HG03095 (cell line): Measurements from ENCODE around the gene SESN1.
"Not testable (repeated sequence)": the region's sequence is repeated elsewhere in the genome, so short reads cannot be mapped to it uniquely, and the experiment has no call there.

Experiments
- ATAC-seq: cut with Tn5 transposase; IDR thresholded peaks from one replicate; pipeline ENCODE4 v1.9.1; 2021; ENCODE audit warnings: moderate library complexity; ENCODE audit not compliant: unreplicated experiment

Gene SESN1

DNA sequence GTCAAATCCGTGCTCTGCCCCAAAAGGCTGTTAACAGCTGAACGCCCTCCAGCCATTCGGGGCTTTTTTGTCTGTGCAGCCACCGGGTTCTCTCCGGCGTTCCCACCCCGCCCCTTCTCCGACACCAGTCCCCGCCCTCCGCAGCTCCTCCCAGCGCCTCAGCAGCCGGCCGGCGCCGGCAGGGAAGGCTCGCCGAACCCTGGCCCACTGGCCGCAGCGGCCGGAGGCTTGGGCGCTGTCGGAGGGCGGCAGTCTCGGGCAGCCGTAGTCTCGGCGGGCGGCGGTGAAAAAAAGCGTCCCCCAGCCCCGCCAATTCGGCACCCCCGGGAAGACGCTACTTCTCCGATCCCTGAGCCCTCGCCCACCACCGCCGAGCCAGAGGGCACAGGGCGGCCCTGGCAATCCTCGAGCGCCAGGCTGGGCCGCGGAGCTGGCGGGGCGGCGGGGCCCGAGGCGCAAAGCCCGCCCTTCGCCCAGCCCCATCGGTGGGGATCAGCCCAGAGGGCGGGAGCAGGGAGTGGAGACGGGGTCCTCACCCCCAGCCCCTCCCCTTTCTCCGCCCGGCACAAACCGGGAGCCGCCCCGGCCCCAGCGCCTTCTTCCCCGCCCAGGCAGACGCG is at the start of gene SESN1:
TSS of gene SESN1 (minus strand) at position 431 of the 620 bp plus-strand sequence. CDS start 773 bp downstream, outside the sequence.
- peak; percentile 68 for ATAC-seq

- no peak for ATAC-seq
Measured at GRCh38 chr6:109143191-109143590, 48.5 kb upstream of the SESN1 start.

DNA sequence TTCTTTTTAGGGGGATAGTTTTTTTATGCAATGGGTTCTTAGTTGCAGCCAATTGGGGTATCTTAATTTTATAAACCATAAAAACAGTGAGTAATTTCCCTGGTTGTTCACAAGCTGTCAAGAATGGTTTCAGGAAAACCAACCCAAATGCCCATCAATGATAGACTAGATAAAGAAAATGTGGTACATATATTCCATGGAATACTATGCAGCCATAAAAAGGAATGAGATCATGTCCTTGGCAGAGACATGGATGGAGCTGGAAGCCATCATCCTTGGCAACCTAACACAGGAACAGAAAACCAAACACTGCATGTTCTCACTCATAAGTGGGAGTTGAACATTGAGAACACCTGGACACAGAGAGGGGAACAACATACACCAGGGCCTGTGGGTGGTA is 47.4 kb upstream of the SESN1 start:
- ATAC-seq = not testable (repeated sequence)

DNA sequence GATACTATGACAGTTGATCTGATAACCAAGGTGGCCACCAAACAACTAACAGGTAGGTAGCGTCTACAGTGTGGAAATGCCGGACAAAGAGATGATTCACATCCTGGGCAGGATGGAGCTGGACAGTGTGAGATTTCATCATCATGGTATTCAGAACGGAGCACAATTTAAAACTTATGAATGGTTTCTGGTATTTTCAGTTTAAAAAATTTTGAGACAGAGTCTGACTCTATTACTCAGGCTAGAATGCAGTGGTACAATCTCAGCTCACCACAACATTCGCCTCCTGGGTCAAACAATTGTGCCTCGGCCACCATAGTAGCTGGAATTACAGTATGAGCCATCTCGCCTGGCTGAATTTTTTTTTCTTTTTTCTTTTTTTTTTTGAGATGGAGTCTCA is 44.5 kb upstream of the SESN1 start:
- no peak for ATAC-seq

GRCh38 chr6:109136530-109136929 is 41.9 kb upstream of the SESN1 start:
- not testable (repeated sequence) for ATAC-seq

GRCh38 chr6:109136039-109136438 is 41.4 kb upstream of the SESN1 start:
- not testable (repeated sequence) for ATAC-seq

DNA sequence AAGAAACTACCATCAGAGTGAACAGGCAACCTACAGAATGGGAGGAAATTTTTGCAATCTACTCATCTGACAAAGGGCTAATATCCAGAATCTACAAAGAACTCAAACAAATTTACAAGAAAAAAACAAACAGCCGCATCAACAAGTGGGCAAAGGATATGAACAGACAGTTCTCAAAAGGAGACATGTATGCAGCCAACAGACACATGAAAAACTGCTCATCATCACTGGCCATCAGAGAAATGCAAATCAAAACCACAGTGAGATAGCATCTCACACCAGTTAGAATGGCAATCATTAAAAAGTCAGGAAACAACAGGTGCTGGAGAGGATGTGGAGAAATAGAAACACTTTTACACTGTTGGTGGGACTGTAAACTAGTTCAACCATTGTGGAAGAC is 41.0 kb upstream of the SESN1 start:
- not testable (repeated sequence) for ATAC-seq

- no peak for ATAC-seq
Measured at GRCh38 chr6:109130065-109130464, 35.4 kb upstream of the SESN1 start.

- no peak for ATAC-seq
Measured at GRCh38 chr6:109125504-109125903, 30.9 kb upstream of the SESN1 start.

DNA sequence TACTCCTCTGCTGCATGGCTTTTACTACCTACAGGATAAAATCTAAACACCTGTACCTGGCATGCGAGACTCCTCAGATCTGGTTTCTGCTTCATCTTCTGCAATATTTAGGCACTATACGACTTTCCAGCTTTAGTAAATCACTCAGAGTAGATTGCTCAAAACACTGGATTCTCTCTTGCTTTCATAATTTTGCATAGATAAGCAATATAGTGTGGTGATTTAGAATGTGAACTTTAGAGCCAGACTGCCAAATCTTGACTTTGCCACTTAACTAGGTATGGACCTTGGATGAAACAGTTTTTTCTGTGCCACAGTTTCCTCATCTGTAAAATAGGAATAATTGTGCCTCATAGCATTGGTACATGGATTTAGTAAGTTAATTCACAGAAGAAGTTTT is 29.6 kb upstream of the SESN1 start:
- no peak for ATAC-seq

- ATAC-seq = no peak
Measured at GRCh38 chr6:109121411-109121810, 26.8 kb upstream of the SESN1 start.

GRCh38 chr6:109118871-109119354 is 24.3 kb upstream of the SESN1 start:
- no peak for ATAC-seq

- no peak for ATAC-seq
Measured at GRCh38 chr6:109118337-109118736, 23.7 kb upstream of the SESN1 start.

GRCh38 chr6:109117346-109118035 is 22.8 kb upstream of the SESN1 start:
- ATAC-seq = peak; percentile 74

DNA sequence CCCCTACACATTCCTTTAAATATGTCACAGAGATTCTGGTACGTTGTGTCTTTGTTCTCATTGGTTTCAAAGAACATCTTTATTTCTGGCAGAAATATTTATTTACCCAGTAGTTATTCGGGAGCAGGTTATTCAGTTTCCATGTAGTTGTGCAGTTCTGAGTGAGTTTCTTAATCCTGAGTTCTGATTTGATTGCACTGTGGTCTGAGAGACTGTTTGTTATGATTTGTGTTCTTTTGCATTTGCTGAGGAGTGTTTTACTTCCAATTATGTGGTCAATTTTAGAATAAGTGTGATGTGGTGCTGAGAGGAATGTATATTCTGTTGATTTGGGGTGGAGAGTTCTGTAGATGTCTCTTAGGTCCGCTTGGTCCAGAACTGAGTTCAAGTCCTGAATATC is 18.0 kb upstream of the SESN1 start:
- ATAC-seq = not testable (repeated sequence)

DNA sequence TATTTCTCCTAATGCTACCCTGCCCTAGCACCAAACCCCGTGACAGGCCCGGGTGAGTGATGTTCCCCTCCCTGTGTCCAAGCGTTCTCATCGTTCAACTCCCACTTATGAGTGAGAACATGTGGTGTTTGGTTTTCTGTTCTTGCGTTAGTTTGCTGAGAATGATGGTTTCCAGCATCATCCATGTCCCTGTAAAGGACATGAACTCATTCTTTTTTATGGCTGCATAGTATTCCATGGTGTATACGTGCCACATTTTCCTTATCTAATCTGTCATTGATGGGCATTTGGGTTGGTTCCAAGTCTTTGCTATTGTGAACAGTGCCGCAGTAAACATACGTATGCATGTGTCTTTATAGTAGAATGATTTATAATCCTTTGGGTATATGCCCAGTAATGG is 15.0 kb upstream of the SESN1 start:
- ATAC-seq = not testable (repeated sequence)

DNA sequence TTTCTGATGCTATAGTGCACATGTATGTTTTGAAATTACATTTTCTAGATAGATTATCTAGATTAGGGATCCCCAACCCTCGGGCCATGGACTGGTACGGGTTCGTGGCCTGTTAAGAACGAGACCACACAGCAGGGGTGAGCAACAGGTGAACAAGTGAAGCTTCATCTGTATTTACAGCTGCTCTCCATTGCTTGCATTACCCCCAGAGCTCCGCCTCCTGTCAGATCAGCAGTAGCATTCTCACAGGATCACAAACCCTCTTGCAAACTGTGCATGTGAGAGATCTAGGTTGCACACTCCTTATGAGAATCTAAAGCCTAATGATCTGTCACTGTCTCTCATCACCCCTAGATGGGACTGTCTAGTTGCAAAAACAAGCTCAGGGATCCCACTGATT is 11.0 kb upstream of the SESN1 start:
- ATAC-seq = no peak

GRCh38 chr6:109104512-109104911 is 9.9 kb upstream of the SESN1 start:
- ATAC-seq = no peak

DNA sequence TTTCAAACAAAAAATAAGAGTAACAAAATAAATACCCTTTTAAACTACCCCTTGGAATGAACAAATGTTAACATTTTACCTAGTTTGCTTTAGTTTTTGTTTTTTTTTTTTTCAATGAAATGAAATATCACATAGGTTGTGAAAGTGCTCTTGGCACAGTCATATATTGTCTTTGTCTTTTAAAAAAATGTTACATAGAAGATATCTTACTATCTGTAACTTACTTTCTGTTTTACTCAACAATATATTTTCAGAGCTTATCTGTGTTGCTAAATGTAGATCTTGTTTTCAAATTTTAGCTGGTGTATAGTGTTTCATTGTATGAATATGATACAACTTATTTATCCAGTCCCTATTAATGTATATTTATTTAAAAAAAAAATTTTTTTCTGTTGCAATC is 9.3 kb upstream of the SESN1 start:
- ATAC-seq = no peak

DNA sequence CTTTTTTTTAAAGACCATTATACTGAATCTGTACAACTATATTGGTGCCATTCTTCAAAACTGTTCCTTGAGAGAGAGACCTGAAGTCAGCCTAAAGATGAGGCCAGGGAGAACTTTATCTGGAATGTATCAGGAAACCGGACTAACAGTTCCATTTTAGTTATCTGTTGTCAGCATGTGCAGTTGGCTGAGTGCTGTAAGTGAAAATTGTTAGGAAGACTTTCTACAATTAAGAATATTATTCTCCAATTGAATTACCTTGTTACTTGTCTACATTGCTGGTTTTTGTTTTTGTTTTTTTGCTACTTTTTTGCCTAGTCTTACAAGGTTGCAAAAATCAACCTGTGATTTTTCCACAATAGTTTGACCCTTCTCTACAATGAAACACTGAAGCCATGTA is 8.1 kb upstream of the SESN1 start:
- ATAC-seq = no peak

DNA sequence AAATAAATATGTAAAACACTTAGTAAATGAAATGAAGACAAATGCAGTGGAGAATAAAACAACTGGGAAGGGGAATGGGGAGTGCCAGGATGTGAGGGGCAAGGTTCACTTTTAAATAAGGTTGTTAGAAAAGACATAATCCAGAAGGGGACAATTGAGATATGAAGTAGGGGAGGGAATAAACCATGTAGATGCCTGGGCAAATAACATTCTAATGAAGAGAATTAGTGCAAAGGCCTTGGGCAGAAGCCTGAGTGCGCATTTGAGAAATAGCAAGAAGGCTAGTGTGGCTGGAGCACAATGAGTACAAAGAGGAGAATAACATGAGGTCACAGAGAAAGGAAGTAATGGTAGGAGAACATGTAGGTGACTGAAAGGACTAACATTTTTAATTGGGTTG is 3.0 kb upstream of the SESN1 start:
- no peak for ATAC-seq

DNA sequence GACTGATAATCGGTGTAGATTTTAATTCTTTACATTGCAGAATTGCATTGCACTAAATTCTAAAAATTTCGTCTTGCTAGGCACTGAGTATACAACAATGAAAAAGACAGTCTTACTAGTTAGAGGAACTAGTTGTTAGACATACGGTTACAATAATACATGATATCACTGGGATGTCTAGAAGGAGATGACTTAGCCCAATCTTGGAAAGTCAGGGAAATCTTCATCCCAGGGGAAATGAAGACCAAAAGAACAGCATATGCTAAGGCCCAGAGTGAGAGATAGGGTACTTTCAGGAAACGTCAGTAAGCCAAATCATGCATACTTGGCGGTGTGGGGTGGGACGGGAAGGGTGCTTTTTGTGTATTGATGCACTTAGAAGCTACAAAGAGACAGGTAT is 1.6 kb upstream of the SESN1 start:
- ATAC-seq = no peak

GRCh38 chr6:109095835-109096084 is 1.1 kb upstream of the SESN1 start:
- no peak for ATAC-seq
